IMR-90 (cell line): ENCODE data around the gene CHSY3. TPM values are rescaled to one million over a fixed set of nuclear protein-coding genes. Genes with fewer than 3 reads are reported as not detected.

Experiments
- ATAC-seq: fragments of 200-7000 bp; cut with Tn5 transposase; 2 replicates; pipeline ENCODE4 v1.9.1; 2020; ENCODE audit warnings: low read depth, mild to moderate bottlenecking, moderate library complexity
- BruUV-seq: library from RNA; stranded (reverse); fragments of 400-500 nt; replicated peaks from 2 replicates; lab custom pipeline; 2021; lab: Mats Ljungman, UMichigan
- CTCF ChIA-PET: fragments of 300-600 bp; formaldehyde crosslinking; extraction: SDS; loops from one replicate; lab custom pipeline; 2021; ENCODE audit warnings: antibody characterized with exemption; lab: Yijun Ruan, JAX
- POLR2A ChIA-PET: fragments of 300-600 bp; sonication (Branson Sonifier 250); formaldehyde crosslinking; loops from one replicate; lab custom pipeline; 2022; ENCODE audit warnings: antibody characterized with exemption; ENCODE audit not compliant: unreplicated experiment; lab: Charles Lee
- DNase-seq: peaks from one replicate; pipeline ENCODE4 v3.0.0; 2013
- H2AFZ ChIP-seq: replicated peaks from 2 replicates; pipeline ENCODE3; 2013; ENCODE audit warnings: low read length, mild to moderate bottlenecking; ENCODE audit not compliant: poor library complexity
- H2AK5ac ChIP-seq: 2 replicates; pipeline ENCODE4 v1.6.1; 2013; ENCODE audit warnings: low read depth, low read length, inconsistent platforms
- H2AK9ac ChIP-seq: replicated peaks from 2 replicates; pipeline ENCODE3; 2013; ENCODE audit warnings: mild to moderate bottlenecking, low read depth, low read length, moderate library complexity; ENCODE audit not compliant: poor library complexity
- H2BK120ac ChIP-seq: 2 replicates; pipeline ENCODE4 v1.6.1; 2013; ENCODE audit warnings: low read depth, low read length, inconsistent platforms
- H2BK15ac ChIP-seq: 3 replicates; pipeline ENCODE4 v1.6.1; 2013; ENCODE audit warnings: low read depth, low read length, inconsistent platforms
- H2BK20ac ChIP-seq: 2 replicates; pipeline ENCODE4 v1.6.1; 2013; ENCODE audit warnings: low read depth, mild to moderate bottlenecking, inconsistent platforms, low read length, moderate library complexity
- H2BK5ac ChIP-seq: 2 replicates; pipeline ENCODE4 v1.6.1; 2013; ENCODE audit warnings: mild to moderate bottlenecking, low read depth, low read length, inconsistent platforms; ENCODE audit not compliant: poor library complexity, severe bottlenecking
- H3K14ac ChIP-seq: replicated peaks from 2 replicates; pipeline ENCODE4 v1.6.1; 2013; ENCODE audit warnings: low read depth, low read length, inconsistent platforms
- H3K18ac ChIP-seq: 2 replicates; pipeline ENCODE4 v1.6.1; 2013; ENCODE audit warnings: low read depth, low read length, control low read depth
- H3K23ac ChIP-seq: 2 replicates; pipeline ENCODE4 v1.6.1; 2013; ENCODE audit warnings: low read depth, low read length, inconsistent platforms
- H3K27ac ChIP-seq: 2 replicates; pipeline ENCODE4 v1.5.1; 2013; ENCODE audit warnings: mild to moderate bottlenecking, control low read depth, low read length; ENCODE audit not compliant: insufficient read depth
- H3K27me3 ChIP-seq: 2 replicates; pipeline ENCODE4 v1.6.1; 2013; ENCODE audit warnings: low read length; ENCODE audit not compliant: control insufficient read depth, insufficient read depth
- H3K36me3 ChIP-seq: 2 replicates; pipeline ENCODE4 v1.6.1; 2013; ENCODE audit warnings: low read length, mixed read lengths; ENCODE audit not compliant: control insufficient read depth, insufficient read depth
- H3K4ac ChIP-seq: 2 replicates; pipeline ENCODE4 v1.6.1; 2013; ENCODE audit warnings: low read depth, low read length, inconsistent platforms
- H3K4me1 ChIP-seq: 2 replicates; pipeline ENCODE4 v1.6.1; 2013; ENCODE audit warnings: low read length, mixed read lengths; ENCODE audit not compliant: control insufficient read depth, insufficient read depth
- H3K4me2 ChIP-seq: 2 replicates; pipeline ENCODE4 v1.6.1; 2013; ENCODE audit warnings: low read depth, mild to moderate bottlenecking, control low read depth, low read length, moderate library complexity
- H3K4me3 ChIP-seq: 2 replicates; pipeline ENCODE4 v1.5.1; 2013; ENCODE audit warnings: low read depth, mild to moderate bottlenecking, control low read depth, low read length, moderate library complexity; ENCODE audit not compliant: insufficient read depth
- H3K56ac ChIP-seq: 2 replicates; pipeline ENCODE4 v1.6.1; 2013; ENCODE audit warnings: low read length, inconsistent platforms; ENCODE audit not compliant: insufficient read depth; ENCODE audit errors: extremely low read depth
- H3K79me1 ChIP-seq, 2 experiments: 2 replicates each; pipeline ENCODE4 v1.6.1; 2013; ENCODE audit warnings: low read length in 2 of 2, inconsistent platforms in 1 of 2, low read depth in 1 of 2
- H3K9ac ChIP-seq: 2 replicates; pipeline ENCODE4 v1.6.1; 2013; ENCODE audit warnings: low read depth, low read length, control low read depth
- H3K9me1 ChIP-seq: 2 replicates; pipeline ENCODE4 v1.6.1; 2013; ENCODE audit warnings: low read length, inconsistent platforms; ENCODE audit not compliant: insufficient read depth
- H3K9me3 ChIP-seq: 2 replicates; pipeline ENCODE4 v1.6.1; 2013; ENCODE audit warnings: low read length; ENCODE audit not compliant: control insufficient read depth, insufficient read depth
- H4K20me1 ChIP-seq: 2 replicates; pipeline ENCODE4 v1.6.1; 2013; ENCODE audit warnings: low read length, inconsistent platforms; ENCODE audit not compliant: insufficient read depth
- H4K5ac ChIP-seq: 2 replicates; pipeline ENCODE4 v1.6.1; 2013; ENCODE audit warnings: mild to moderate bottlenecking, low read depth, low read length, control low read depth
- H4K8ac ChIP-seq, 2 experiments: 2 replicates each; pipeline ENCODE4 v1.6.1; 2013; ENCODE audit warnings: low read depth in 2 of 2, low read length in 2 of 2, control low read depth in 1 of 2, inconsistent platforms in 1 of 2
- H4K91ac ChIP-seq: 2 replicates; pipeline ENCODE4 v1.6.1; 2013; ENCODE audit warnings: low read depth, low read length, inconsistent platforms; ENCODE audit not compliant: insufficient read depth
- BHLHE40 ChIP-seq: fragments of 150-350 bp; IDR thresholded peaks from 2 replicates; pipeline ENCODE4 v1.6.1; 2016; ENCODE audit warnings: mild to moderate bottlenecking, low read depth, low read length
- CEBPB ChIP-seq: IDR thresholded peaks from 2 replicates; pipeline ENCODE4 v1.6.1; 2012; ENCODE audit warnings: low read depth, low read length, improper control_type of control experiment
- CHD1 ChIP-seq: IDR thresholded peaks from 2 replicates; pipeline ENCODE4 v1.6.1; 2012; ENCODE audit warnings: low read depth, low read length, improper control_type of control experiment
- CTCF ChIP-seq: conservative IDR thresholded peaks from 2 replicates; pipeline ENCODE4 v1.5.1; 2012; ENCODE audit warnings: mild to moderate bottlenecking, low read depth, low read length, improper control_type of control experiment
- ELK1 ChIP-seq: fragments of 150-350 bp; IDR thresholded peaks from 2 replicates; pipeline ENCODE4 v1.6.1; 2016; ENCODE audit warnings: low read depth, mild to moderate bottlenecking, low read length, moderate library complexity, borderline replicate concordance
- FOS ChIP-seq: fragments of 150-350 bp; IDR thresholded peaks from 2 replicates; pipeline ENCODE4 v1.6.1; 2016; ENCODE audit warnings: low read depth, low read length
- MAFK ChIP-seq: IDR thresholded peaks from 2 replicates; pipeline ENCODE4 v1.6.1; 2012; ENCODE audit warnings: low read depth, low read length, improper control_type of control experiment
- MAZ ChIP-seq: IDR thresholded peaks from 2 replicates; pipeline ENCODE4 v1.6.1; 2012; ENCODE audit warnings: low read depth, mild to moderate bottlenecking, low read length, improper control_type of control experiment, moderate library complexity, borderline replicate concordance
- MXI1 ChIP-seq: IDR thresholded peaks from 2 replicates; pipeline ENCODE4 v1.6.1; 2012; ENCODE audit warnings: low read depth, mild to moderate bottlenecking, low read length, moderate library complexity, borderline replicate concordance
- NFE2L2 ChIP-seq: fragments of 150-350 bp; IDR thresholded peaks from 2 replicates; pipeline ENCODE4 v1.6.1; 2016; ENCODE audit warnings: low read depth, mild to moderate bottlenecking, low read length
- POLR2A ChIP-seq: IDR thresholded peaks from 2 replicates; pipeline ENCODE4 v1.6.1; 2012; ENCODE audit warnings: mild to moderate bottlenecking, low read depth, low read length
- RAD21 ChIP-seq: IDR thresholded peaks from 2 replicates; pipeline ENCODE4 v1.6.1; 2012; ENCODE audit warnings: low read length, improper control_type of control experiment
- RCOR1 ChIP-seq: IDR thresholded peaks from 2 replicates; pipeline ENCODE4 v1.6.1; 2012; ENCODE audit warnings: mild to moderate bottlenecking, low read length, improper control_type of control experiment; ENCODE audit not compliant: insufficient replicate concordance
- RFX5 ChIP-seq: IDR thresholded peaks from 2 replicates; pipeline ENCODE4 v1.8.0; 2012; ENCODE audit warnings: low read depth, mild to moderate bottlenecking, low read length, moderate library complexity
- SMC3 ChIP-seq: fragments of 150-350 bp; IDR thresholded peaks from 2 replicates; pipeline ENCODE4 v1.6.1; 2016; ENCODE audit warnings: low read depth, mild to moderate bottlenecking, antibody characterized with exemption, low read length, moderate library complexity
- USF2 ChIP-seq: fragments of 150-350 bp; IDR thresholded peaks from 2 replicates; pipeline ENCODE4 v1.6.1; 2017; ENCODE audit warnings: mild to moderate bottlenecking, antibody characterized with exemption, low read length, low read depth
- WGBS, 2 experiments: methylation state at CpG; one replicate each; pipeline versions ENCODE4 v1.1.5 to v1.1.7; 2013; ENCODE audit warnings: missing lambda C conversion rate in 2 of 2; ENCODE audit not compliant: insufficient read length in 1 of 2; ENCODE audit errors: extremely low coverage in 2 of 2; 5-methylcytosine and 5-hydroxymethylcytosine counted together
- dilution Hi-C: fragments of 300-500 bp; cut with HindIII; formaldehyde crosslinking; loops from one replicate; pipeline ENCODE4 v1.14.3; 2018; ENCODE audit warnings: low sequenced_read_pairs; ENCODE audit not compliant: unreplicated experiment
- in situ Hi-C: fragments of 300-500 bp; cut with MboI; formaldehyde crosslinking; loops from 3 replicates; pipeline ENCODE4 v1.14.3; 2019; ENCODE audit warnings: low sequenced_read_pairs, inconsistent platforms, mixed read lengths
- intact Hi-C: fragments of 100-400 bp; cut with micrococcal nuclease; formaldehyde crosslinking; loops from 2 replicates; pipeline ENCODE4 v1.10.0; 2022
- polyA plus RNA-seq, 3 experiments: library from polyadenylated mRNA; depleted of rRNA; stranded (reverse); fragments of >200 nt; gene quantifications; 2 replicates each; pipeline ENCODE4 v1.2.3, GENCODE V29; 2012; ENCODE audit warnings: low replicate concordance in 1 of 3
- total RNA-seq: library from RNA; depleted of rRNA; stranded (reverse); fragments of >200 nt; gene quantifications from 2 replicates; pipeline ENCODE4 v1.2.3, GENCODE V29; 2012

The CHSY3 gene
- total and polyA plus RNA-seq, 2 of the 4 experiments (the other 2 are of a cell fraction), result 0.62 to 1.3 TPM

- Histone ChIP-seq H3K9me3 (no peaks in the 10 kb centered on the region), H2AFZ (no peak overlapping the region), H2AK5ac (no peak overlapping the region), H3K36me3 (no peaks in the 10 kb centered on the region), H2BK20ac (no peak overlapping the region), H3K4ac (no peak overlapping the region), H3K79me1 (no peaks in the 10 kb centered on the region), H2BK15ac (no peak overlapping the region), H3K27ac (no peak overlapping the region), H3K4me1 (no peaks in the 10 kb centered on the region), H4K91ac (no peak overlapping the region), H2AK9ac (no peak overlapping the region), H4K20me1 (no peaks in the 10 kb centered on the region), H3K18ac (no peak overlapping the region), H3K4me2 (no peak overlapping the region), H3K9me1 (no peaks in the 10 kb centered on the region), H3K14ac (no peak overlapping the region), H3K4me3 (no peak overlapping the region), H3K23ac (no peak overlapping the region), H3K9ac (no peak overlapping the region), H3K27me3 (no peaks in the 10 kb centered on the region), H2BK5ac (no peak overlapping the region), H4K8ac (no peak overlapping the region), H4K5ac (no peak overlapping the region), H2BK120ac (no peak overlapping the region), H3K56ac (no peak overlapping the region)
- intact Hi-C loops (no loop called here), in situ Hi-C loops (no loop called here), dilution Hi-C loops (no loop called here)
- WGBS, 2 experiments, result no CpG with 5 or more reads among the region's 4 CpGs
- no TSS peak for BruUV-seq
- POLR2A ChIA-PET, result no interaction called here
- DNase-seq (no peak), ATAC-seq (no peak)
- TF ChIP-seq CHD1 (no peak), MXI1 (no peak), USF2 (no peak), ELK1 (no peak), CEBPB (no peak), POLR2A (no peak), MAFK (no peak), CTCF (no peak), BHLHE40 (no peak), RCOR1 (no peak), MAZ (no peak), SMC3 (no peak), NFE2L2 (no peak), RAD21 (no peak), FOS (no peak), RFX5 (no peak)
- CTCF ChIA-PET, result no interaction called here
Measured at GRCh38 chr5:129930221-129930620, 26.0 kb downstream of the CHSY3 start.
